GM21528 (cell line): ENCODE results near the gene ANKRD63.

Experiments used
- ATAC-seq: cut with Tn5 transposase; IDR thresholded peaks from one replicate; pipeline ENCODE4 v1.9.1; 2021; ENCODE audit warnings: mild to moderate bottlenecking, moderate library complexity; ENCODE audit not compliant: unreplicated experiment, low FRiP score

ANKRD63 gene

DNA sequence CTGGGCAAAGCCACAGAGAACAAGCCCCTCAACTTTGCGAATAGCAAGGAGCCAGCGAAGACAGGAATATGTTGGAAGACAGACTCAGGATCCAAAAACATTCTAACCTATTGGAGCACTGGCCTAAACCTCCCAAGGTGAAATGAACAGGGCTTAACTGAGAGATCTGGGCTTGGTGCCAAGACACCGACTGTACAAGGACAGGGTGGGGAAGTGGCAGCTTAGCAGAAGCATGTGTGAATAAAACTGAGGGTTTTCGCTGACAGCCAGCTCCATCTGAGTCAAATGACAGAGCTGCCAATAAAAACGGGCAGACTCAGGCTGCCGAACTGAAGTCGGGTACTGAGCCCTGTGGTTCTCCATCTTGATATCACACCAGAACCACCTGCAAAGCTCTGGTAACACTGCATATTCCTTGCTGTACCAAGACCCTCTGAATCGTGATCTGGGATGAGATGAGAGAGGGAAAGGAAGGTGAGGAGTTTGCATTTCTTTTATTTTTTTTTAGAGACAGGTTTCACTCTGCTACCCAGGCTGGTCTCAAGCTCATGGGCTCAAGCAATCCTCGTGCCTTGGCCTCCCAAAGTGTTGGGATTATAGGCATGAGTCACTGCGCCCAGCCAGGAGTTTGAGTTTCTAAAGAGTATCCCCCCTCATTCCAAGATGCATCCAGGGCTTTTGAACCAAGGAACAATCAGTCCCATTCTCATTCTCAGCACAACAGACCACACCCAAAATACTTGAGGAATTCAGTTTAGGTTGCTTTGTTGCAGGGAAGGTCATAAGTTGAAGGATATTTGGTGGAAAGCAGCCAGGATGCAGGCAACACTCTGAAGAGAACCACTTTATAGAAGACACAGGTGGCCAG is 30.9 kb upstream of the ANKRD63 start:
- ATAC-seq, result no peak

DNA sequence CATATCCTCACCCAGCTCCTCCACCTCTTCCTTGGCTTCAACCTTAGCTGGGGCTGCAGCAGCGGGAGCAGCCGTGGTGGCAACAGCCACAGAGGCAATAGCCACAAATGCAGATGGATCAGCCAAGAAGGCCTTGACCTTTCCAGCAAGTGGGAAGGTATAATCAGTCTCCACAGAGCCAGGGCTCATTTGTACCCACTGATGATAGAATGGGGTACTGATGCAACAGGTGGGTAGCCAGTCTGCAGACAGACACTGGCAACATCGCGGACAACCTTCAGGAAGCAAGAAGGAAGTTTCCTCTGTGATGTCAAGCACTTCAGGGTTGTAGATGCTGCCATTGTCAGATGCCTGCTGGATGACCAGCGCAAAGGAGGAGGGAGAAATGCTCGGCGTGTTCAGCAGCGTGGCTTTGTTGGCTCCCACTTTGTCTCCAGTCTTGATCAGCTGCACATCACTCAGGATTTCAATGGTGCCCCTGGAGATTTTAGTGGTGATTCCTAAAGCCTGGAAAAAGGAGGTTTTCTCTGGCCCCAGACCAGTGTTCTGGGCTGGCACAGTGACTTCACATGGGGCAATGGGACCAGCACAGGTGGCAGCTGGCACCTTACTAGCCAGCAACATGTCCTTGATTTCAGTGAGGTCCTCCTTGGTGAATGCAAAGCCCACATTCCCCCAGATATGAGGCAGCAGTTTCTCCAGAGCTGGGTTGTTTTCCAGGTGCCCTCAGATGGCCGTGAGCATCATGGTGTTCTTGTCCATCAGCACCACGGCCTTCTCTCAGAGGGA is 29.7 kb upstream of the ANKRD63 start:
- no peak for ATAC-seq

GRCh38 chr15:40310993-40311392 is 28.1 kb upstream of the ANKRD63 start:
- no peak for ATAC-seq

DNA sequence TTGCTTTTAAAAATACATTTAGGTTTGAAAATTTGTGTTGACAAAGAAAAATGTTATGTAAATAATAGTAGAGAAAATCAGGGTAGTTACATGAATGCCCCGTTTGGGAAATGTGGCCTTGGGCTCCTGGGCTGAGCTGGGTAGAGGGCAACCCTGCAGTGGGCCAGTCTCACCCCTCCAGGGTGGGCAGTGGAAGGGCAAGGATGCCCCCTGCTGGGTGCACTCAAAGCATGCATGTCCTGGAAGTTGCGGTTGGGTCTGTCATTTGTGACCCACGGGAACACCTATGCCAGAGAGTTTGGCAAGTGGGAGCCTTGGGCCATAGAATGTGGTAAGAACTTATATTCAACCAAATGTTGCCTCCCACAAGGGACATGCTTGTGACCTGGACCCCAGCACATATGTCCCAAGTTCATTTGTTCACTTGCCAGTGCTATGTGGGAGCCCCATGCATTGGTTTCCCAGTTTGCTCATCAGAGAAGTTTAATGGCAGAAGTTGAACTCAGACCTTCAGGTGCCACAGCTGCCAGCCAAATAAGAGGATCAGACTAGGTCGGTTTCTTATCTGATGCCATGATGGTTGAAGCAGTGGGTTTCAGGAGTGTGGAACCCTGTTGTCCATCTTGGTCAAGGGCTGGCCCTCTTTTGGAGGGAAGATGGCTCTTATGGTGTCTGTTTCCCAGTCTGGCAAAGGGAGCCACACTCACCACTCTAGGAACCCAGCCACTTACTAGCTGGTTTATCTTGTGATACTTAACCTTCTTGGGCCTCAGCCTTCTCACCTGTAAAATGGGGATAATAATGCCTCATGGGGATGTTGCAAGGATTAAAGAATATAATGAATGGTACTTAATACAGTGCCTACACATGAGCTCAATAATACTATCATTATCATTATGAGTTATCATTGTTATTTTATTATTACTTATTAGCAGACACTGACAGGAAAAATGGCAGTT is 27.4 kb upstream of the ANKRD63 start:
- ATAC-seq, result no peak

- no peak for ATAC-seq
Observed at GRCh38 chr15:40309344-40309862, 26.5 kb upstream of the ANKRD63 start.

- peak; percentile 66 for ATAC-seq
Observed at GRCh38 chr15:40307421-40308211, 24.8 kb upstream of the ANKRD63 start, which contains the start of gene PLCB2. PLCB2 (minus strand) TSS chr15:40307935; CDS start chr15:40307672, 263 bp downstream.

DNA sequence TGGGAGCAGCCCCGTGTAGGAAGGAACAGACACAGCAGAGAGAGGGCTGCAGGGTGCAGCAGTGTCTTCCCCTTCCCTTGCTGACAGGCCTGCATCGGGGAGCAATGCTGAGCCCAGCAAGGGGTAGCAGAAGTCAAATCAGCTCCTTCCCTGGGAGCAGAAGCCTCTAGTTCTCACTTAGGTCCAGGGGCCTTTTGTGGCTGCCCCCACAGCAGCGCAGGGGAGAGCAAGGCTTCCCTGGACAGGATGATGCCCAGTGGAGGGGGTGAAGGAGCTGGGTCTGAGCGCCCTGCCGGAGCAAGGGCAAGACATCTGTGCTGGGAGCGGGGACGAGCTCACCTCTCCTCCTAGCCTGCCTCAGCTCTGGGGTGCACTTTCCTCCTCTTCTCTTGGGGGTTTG is 24.0 kb upstream of the ANKRD63 start:
- ATAC-seq, result no peak

DNA sequence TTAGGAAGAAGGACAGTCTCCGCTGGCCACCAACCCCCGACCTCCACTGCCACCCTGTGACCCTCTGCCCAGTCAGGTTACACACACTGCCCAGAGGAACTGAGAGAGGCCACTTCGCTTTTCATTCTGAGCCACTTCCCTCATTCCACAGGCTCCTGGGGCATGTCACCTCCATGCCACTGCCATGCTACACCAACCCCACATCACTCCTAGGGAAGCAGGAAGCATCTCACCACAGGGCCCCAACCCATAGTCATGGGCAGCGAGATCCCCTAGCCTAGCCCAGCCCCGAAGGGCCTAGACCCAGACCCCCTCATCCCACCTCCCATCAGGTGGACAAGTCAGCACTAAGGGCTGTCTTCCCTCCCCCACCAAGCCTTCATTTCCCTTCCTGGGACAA is 23.5 kb upstream of the ANKRD63 start:
- no peak for ATAC-seq

DNA sequence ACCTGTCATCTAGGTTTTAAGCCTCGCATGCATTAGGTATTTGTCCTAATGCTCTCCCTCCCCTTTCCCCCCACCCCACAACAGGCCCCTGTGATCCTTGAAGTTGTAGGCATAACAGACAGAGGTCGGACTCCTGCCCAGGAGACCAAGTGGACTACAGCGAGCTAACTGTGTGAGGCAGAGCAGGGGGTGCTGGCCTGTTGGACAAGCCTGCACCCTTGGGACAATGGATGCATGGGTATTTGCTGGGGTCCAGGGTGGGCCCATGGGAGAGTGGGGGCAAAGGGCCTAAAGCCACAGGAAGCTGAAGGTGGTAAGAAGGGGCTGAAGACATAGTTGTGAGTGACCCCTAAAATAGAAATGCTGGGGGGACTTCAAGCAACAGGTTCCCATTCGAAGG is 22.4 kb upstream of the ANKRD63 start:
- ATAC-seq, result no peak

- ATAC-seq, result no peak
Observed at GRCh38 chr15:40303576-40303975, 20.7 kb upstream of the ANKRD63 start.

DNA sequence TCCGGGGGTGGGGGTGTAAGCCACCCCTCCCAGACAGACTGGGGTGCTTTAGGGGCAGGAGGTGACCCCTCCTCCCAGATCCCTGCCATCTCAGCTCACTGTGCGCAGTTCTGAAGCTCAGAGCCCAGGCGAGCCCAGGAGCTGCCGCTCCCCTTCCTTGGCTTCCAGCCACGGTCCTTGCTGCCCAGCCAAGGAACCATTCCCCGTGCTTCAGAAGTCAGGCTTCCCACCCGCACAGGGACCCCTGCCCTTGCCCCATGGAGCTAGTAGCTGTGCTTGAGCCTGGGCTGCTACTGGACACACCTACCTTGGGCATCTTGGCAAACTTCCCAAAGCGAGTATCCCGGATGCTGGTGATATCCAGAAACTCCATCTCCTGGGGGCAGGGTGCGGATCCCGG is 20.1 kb upstream of the ANKRD63 start:
- no peak for ATAC-seq

DNA sequence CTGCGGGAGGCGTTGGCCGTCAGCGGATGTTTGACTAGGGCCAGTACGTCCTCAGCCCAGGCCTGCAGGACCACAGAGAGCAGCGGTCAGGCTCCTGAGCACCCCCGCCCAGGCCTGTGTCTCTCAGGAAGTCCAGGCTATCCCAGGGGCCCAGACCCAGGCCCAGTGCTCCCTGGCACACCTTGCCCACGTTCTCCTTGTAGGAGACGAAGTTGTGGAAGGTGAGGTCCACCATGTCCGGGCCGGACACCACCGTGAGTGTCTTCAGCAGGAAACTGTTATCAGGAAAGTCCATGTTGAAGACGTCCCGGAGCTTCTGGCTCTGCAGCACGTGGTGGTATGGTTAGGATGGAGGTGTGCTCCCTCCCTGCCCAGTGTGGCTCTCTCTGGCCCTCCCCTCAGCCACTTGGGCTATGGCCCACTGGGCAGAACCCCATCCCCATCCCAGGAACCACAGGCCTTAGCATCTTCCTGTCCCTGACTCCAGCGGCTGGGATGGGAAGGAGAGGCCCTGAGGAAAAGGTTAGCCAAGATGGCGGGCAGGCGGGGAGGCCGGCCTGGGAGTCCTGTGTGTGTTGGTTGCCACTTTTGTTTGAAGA is 19.5 kb upstream of the ANKRD63 start:
- no peak for ATAC-seq

DNA sequence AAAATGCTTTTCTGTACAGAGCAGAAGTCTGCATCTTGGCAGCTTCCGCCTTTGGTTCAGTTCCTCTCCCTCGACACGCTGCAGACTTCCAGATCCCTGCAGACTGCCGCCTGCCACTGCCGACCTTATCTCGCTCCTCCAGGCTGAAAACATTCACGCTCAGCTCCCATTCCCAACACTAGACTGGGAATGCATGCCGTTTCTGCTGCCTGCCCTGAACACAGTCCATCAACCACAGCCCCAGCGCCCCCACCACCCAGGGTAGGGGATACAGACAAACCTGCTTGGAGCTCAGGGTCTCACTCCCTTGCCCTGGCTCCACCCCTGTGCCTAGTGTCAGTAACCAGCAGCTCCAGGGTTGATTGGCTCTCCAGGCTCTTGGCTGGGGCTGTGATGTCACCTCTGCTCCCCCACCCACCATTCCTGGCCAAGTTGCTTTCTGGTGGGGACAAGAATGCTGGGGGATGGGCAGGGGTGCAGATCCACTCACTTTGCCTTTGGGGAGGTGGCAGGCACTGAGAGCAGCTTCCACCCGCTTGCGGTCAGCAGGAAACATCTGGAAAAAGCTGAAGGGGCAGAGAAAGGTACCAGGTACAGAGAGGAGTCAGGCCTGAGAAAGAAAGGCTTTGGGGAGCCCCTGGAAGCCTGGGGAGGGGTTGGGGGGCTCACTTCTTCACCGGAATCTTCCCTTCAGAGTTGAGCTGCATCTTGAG is 18.8 kb upstream of the ANKRD63 start:
- no peak for ATAC-seq

- no peak for ATAC-seq
Observed at GRCh38 chr15:40300771-40301170, 17.9 kb upstream of the ANKRD63 start.

DNA sequence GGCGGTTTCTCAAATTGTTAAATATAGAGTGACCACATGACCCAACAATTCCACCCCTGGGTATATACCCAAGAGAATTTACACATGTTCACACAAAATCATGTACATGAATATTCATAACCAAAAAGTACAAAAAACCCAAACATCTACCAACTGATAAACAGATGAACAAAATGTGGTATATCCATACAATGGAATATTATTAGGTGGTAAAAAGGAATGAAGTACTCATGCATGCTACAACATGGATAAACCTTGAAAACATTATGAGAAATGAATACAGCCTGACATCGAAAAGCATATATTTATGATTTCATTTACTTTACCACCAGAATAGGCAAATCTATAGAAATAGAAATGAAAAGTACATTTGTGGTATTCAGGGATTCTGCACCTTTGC is 17.5 kb upstream of the ANKRD63 start:
- no peak for ATAC-seq

DNA sequence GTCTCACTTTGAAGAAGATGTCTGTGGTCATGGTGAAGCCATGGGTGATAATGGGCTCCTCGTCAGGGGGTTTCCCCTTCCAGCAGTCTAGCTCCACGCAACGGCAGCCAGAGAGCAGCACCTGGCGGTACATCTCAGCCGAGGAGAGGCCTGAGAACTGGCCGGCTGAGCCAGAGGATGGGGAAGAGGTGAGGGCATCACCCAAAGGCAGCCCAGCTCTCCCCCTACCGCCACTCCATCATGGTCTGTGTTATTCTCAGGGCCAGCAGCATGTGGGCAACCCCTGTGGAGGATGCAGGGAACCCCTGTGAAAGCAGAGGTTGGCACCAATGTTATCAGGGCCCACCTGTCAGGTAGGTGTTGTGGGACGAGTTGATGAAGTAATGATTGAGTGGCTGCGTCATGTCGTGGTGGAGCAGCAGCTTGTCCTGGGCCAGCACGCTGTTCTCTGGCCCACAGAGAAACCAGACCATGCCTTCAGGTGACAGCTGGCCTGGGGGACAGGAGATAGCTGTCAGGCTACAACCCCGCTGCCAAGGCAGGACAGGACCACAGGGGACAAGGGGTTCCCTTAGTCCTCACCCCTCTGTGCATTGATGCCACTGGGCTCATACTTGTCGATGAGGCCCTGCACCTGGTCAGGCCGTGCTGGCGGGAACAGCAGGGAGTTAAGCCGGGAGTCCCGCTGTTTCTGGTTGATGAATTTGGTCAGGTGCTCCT is 15.5 kb upstream of the ANKRD63 start:
- no peak for ATAC-seq

DNA sequence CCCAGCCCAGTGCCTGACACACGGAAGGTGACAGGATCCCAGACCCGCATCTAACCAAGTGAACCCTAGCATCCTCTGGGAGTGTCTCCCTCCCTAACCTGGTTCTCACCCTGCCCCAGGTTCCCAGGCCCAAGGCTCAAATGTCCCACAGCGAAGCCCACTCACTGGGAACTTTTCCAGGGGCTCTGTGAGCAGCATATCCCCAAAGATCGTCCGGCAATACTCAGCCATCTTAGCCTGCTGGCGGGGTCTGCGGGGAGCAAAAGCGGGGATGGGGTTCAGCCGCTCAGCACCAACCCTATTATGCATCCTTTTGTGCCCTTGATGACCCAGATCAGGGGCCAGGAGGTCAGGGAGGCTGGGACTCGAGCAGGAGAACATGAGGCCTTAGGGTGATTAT is 14.5 kb upstream of the ANKRD63 start:
- ATAC-seq, result no peak
